GM12872 (cell line): ENCODE measurements around the gene TUBB2B.

ENCODE experiments used
- TF ChIP-seq, protein P1 (sequence below): IDR thresholded peaks from 3 replicates; pipeline ENCODE4 v1.5.1; 2011; ENCODE audit warnings: low read depth, mild to moderate bottlenecking, low read length, moderate library complexity; ENCODE audit not compliant: insufficient read depth

TUBB2B gene

DNA sequence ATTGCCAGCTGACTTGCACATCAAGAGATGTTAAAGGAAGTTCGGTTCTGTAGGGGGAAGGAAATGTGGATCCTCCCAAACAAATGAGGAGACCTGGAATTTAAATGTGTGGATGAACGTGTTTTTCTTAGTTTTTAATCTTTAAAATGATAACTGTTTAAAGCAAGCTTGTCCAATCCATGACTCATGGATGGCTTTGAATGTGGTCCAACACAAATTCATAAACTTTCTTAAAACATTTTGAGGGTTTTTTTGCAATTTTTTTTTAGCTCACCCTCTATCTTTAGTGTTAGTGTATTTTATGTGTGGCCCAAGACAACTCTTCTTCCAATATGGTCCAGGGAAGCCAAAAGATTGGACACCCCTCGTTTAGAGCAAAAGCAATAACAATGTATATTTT lies 12.6 kb downstream of the TUBB2B start:
- TF ChIP-seq, protein P1, sequence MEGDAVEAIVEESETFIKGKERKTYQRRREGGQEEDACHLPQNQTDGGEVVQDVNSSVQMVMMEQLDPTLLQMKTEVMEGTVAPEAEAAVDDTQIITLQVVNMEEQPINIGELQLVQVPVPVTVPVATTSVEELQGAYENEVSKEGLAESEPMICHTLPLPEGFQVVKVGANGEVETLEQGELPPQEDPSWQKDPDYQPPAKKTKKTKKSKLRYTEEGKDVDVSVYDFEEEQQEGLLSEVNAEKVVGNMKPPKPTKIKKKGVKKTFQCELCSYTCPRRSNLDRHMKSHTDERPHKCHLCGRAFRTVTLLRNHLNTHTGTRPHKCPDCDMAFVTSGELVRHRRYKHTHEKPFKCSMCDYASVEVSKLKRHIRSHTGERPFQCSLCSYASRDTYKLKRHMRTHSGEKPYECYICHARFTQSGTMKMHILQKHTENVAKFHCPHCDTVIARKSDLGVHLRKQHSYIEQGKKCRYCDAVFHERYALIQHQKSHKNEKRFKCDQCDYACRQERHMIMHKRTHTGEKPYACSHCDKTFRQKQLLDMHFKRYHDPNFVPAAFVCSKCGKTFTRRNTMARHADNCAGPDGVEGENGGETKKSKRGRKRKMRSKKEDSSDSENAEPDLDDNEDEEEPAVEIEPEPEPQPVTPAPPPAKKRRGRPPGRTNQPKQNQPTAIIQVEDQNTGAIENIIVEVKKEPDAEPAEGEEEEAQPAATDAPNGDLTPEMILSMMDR: no peak

DNA sequence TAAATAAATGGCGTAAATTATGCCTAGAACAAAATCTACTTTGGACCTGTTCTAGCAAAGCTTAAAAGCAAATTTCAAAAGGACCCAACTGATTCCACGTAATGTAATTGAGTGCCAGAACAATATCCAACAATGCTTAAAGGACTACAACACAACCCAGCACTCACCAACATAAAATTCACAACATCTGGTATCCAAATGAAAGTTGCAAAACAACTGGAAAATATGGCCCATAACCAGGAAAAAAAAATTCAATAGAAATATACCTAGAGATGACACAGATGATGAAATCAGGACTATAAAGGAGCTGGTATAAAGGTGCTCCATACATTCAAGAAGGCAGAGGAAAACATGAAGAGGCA lies 14.1 kb downstream of the TUBB2B start:
- TF ChIP-seq, protein P1: no peak

DNA sequence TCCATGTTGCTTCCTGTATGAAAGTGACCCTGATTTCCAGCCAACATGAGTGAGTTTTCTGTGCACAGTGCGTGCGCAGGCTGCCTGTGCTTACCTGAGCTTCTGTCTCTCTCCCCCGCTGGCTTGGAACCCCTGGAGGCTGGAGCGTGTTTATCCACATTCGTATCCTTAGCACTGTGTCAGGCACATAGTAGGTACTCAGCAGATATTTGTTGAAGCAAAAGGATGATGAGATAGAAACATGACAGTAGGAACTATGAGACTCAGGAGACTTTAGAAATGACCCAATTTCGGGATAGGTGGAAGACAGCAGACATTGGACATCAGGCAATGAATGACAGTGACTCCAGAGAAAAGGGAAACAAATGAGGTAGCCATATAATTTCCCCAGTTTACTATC lies 15.2 kb downstream of the TUBB2B start:
- TF ChIP-seq, protein P1: no peak

DNA sequence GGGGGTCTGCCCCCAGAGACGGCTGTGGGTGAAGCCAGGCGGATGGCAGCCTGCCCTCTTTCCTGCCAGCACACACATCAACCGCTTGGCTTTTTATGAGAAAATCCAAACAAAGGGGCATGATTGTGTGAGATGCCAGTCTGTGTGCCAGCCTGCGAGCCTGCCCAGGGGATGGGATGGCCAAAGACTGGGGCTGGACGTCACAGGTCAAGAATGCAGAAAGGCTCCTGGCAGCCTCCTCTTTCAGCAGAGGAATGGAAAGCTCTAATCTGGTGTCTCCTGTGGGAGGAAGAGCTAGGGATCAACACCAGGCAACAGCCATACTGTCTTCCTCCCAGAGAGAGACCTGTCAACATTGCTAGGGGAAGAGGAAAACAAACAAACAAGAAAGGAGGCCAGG lies 15.8 kb downstream of the TUBB2B start:
- TF ChIP-seq, protein P1: no peak

DNA sequence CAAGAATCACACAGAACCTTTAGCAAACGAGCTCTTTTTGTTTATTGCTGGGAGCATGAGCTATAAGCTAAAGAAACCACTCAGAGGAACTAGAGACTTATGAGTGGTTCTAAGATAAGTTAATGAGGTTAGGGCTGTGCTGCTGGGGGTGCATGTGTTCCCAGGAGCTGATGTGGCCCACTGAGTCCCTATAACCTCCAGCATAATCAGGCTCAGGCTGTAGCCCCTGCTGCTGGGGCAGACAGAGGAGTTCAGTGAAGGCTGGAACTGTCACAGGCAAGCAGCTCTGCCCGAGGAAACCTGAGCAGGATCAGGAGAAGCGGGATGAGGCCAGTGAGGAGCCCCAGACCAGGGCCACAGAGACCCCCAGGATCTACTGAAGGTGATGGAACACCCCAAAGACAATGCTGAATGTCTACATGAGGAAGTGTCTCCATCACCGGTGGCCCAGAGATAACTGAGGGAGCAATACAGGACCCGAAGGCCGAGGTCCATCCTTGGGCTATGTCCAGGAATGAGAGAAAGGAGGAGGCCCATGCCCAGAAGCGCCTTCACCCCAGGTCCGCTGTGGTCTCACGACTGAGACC lies 17.3 kb downstream of the TUBB2B start:
- TF ChIP-seq, protein P1: no peak

DNA sequence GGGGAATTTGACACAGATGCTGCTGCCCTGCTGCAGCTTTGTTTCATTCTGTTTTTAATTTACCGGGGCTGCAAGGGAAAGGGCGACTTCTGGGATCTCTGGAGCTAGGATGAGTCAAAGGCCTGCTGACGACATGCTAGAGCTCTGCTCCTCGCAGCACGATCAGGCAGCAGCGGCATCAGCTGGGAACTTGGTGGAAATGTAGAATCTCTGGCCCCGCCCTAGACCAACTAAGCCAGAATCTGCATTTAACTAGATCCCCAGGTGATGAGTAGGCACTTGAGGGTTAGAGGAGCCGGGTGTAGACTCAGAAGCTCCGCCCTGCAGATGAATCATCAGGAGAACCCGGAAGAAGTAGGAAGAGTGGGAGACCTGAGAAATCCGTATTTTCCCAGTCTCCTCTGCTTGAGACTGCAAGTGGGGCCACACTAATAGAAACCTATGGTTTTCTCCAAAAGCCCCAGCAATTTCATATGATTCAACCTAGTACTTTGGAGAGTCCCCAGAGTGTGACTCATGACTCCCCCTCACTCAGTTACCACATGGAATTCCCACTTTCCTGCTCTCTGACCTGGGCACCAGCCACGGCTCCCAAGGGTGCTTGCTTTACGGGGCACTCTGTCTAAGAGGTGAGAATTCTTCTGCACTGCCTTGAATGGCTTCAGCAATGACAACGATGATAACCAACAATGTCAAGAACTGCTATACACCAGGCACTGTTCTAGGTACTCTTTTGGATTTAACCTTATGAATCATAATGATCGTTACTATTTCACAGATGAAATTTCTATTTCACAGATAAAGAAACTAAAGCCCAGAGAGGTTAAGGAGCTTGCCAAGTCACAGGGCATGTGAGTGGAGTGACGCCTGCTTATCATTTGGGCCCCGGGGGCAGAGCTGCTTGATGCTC lies 18.1 kb downstream of the TUBB2B start:
- TF ChIP-seq, protein P1: peak; percentile 30; the same call in 1 of the 3 replicates

DNA sequence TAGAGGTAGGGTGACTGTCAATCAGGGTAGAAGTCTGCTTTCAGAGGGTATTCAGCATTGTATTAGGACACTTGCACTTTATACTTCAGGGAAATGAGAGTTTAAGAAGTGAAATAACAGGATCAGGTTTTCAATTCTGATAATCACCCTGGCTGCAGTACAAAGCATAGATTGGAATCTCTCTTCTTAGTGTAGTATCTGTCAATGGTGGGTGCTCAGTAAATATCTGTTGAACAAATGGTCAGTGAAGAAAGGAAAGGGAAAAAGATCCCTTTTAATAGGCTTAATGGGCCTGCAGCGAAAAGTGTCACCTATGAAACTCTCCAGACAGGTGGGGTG lies 18.7 kb downstream of the TUBB2B start:
- TF ChIP-seq, protein P1: no peak
